Heart right ventricle (tissue), 16 donors: Measurements from ENCODE around the gene CNOT6L. TPM values are rescaled to one million over a fixed set of nuclear protein-coding genes. Genes with fewer than 3 reads are reported as not detected.

Experiments used
- ATAC-seq, 8 donors: fragments of 200-7000 bp; cut with Tn5 transposase; one replicate each; pipeline ENCODE4 v1.9.1; 2020; ENCODE audit warnings: mild to moderate bottlenecking in 8 of 8, moderate library complexity in 8 of 8, moderate number of reproducible peaks in 1 of 8
- DNase-seq, 2 donors: peaks; one replicate each; pipeline ENCODE4 v3.0.0-alpha.2; 2020
- H3K27ac ChIP-seq, 10 donors: fragments of 200-600 bp; sonication (generic) in 2 of 10; one replicate each; pipeline versions ENCODE4 v1.5.0 to v1.8.0; 2020 to 2022; ENCODE audit warnings: mild to moderate bottlenecking in 3 of 10
- H3K27me3 ChIP-seq, 7 donors: fragments of 200-600 bp; one replicate each; pipeline ENCODE4 v1.8.0; 2021 to 2022; ENCODE audit warnings: mild to moderate bottlenecking in 2 of 7
- H3K36me3 ChIP-seq, 9 donors: fragments of 200-600 bp; sonication (generic) in 1 of 9; one replicate each; pipeline versions ENCODE4 v1.5.0 to v1.8.0; 2020 to 2022; ENCODE audit warnings: mild to moderate bottlenecking in 2 of 9
- H3K4me1 ChIP-seq, 9 donors: fragments of 200-600 bp; sonication (generic) in 1 of 9; one replicate each; pipeline versions ENCODE4 v1.5.0 to v1.8.0; 2020 to 2022; ENCODE audit warnings: mild to moderate bottlenecking in 4 of 9
- H3K4me3 ChIP-seq, 10 donors: fragments of 200-600 bp; sonication (generic) in 2 of 10; one replicate each; pipeline versions ENCODE4 v1.5.0 to v1.8.0; 2020 to 2022; ENCODE audit warnings: mild to moderate bottlenecking in 7 of 10, moderate library complexity in 2 of 10
- H3K9me3 ChIP-seq, 11 donors: fragments of 200-600 bp in 10 of 11; sonication (generic) in 2 of 11; one replicate each; pipeline versions ENCODE4 v1.5.0 to v1.8.0; 2013 to 2022; ENCODE audit warnings: mild to moderate bottlenecking in 2 of 11, control low read depth in 1 of 11, moderate library complexity in 1 of 11
- WGBS, 2 donors: extraction: QIAGEN DNeasy Blood & Tissue Kit; methylation state at CpG; one replicate each; pipeline ENCODE4 v1.1.7; 2013; ENCODE audit warnings: inconsistent platforms in 1 of 2; 5-methylcytosine and 5-hydroxymethylcytosine counted together
- intact Hi-C, 10 donors: fragments of 100-400 bp; cut with DNase I; formaldehyde crosslinking; loops; one replicate each; pipeline versions ENCODE4 v1.11.1 to v1.14.2; 2022
- polyA plus RNA-seq, 2 donors: library from polyadenylated mRNA; stranded (reverse); fragments of 200-250 nt; gene quantifications; one replicate each; pipeline ENCODE4 v1.2.3, GENCODE V29; 2013
- total RNA-seq, 10 donors: library from RNA; stranded (reverse); fragmentation: NEBNext Ultra II Directional in 3 of 10; extraction: Animal tissue kit (Norgen Biotek cat#: 25700) in 3 of 10; gene quantifications; one replicate each; pipeline versions ENCODE4 v1.2.1 to v1.2.4, GENCODE V29; 2021 to 2023
- TF ChIP-seq, protein P1 (sequence below), 9 donors: fragments of 200-600 bp; sonication (generic) in 2 of 9; IDR thresholded peaks; one replicate each; pipeline versions ENCODE4 v1.5.0 to v1.8.0; 2021 to 2022; ENCODE audit warnings: antibody characterized with exemption in 9 of 9, mild to moderate bottlenecking in 5 of 9, moderate library complexity in 1 of 9
- donor health status: Arrhythmogenic right ventricular cardiomyopathy.
- donor health status: ischemic (EF 13 %, LVEDD 7.1; RV severe dilation, severe dysfunction).
- donor health status: healthy with polysubstance abuse.
- donor health status: DM: no; HTN: yes; CAD: no.
- donor health status: DM: no; HTN: no; CAD: no.
- donor health status: ischemic (EF 25% LVEDD 6.9; RV normal size, moderate dysfunction).
- donor health status: ischemic (EF 25% LVEDD 5.7; RV mildly dilated, moderate dysfunction).
- donor health status: healthy.
- donor health status: DM: yes; HTN: yes; CAD: no.
- donor health status: Ischemic cardiomyopathy.
- donor health status: ischemic (EF 35%, LVEDD 5.7; RV mildly dilated, moderate dysfunction).
- donor health status: nonischemic (EF 11% LVEDD 7.7; RV severe dilation, severe dysfunction).
- donor health status: DM: yes; HTN: yes; CAD: no.
- donor health status: PGD.
- donor health status: ischemic (EF 29% LVEDD 5.4; RV normal size, mild dysfunction).
- donor health status: nonischemic (EF 23%, LVEDD 6.1; RV moderate dilation, normal function).

Gene CNOT6L
- total and polyA plus RNA-seq, 12 donors = 3.2 to 32.2 (median 23.2) TPM

DNA sequence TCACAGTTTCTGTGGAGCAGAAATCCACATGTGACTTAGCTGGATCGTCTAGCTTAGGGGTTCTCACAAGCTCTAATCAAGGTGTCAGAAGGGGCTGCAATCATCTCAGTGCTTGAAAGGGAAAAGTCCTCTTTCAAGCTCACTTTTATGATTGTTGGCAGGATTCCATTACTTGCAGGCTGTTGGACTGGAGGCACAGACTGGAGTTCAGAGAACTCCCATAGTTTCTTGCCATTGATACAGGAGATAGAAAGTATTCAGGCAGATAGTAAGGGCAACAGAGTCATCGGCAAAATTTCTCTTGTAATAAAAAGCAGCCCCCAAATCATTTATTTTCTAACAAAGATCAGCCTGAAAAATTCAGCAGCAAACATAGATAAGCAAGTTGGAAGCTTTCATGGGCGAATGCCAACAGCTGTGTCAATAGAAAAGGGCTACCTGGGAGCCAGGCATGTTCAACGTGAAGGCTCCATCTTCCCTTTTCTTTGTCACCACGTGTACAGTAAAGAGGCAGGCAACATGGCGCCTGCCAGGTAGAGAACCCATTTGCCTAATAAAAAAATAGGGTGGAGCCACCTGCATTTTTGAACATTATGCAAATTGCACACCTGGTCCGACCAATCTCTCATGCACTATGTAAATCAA is 149.1 kb downstream of the CNOT6L start:
- Histone ChIP-seq H3K4me1 (no peaks in the 10 kb centered on the region), H3K36me3 (no peaks in the 10 kb centered on the region), H3K27ac (no peak overlapping the region), H3K9me3 (no peaks in the 10 kb centered on the region), H3K27me3 (no peaks in the 10 kb centered on the region), H3K4me3 (no peak overlapping the region)
- TF ChIP-seq, protein P1, sequence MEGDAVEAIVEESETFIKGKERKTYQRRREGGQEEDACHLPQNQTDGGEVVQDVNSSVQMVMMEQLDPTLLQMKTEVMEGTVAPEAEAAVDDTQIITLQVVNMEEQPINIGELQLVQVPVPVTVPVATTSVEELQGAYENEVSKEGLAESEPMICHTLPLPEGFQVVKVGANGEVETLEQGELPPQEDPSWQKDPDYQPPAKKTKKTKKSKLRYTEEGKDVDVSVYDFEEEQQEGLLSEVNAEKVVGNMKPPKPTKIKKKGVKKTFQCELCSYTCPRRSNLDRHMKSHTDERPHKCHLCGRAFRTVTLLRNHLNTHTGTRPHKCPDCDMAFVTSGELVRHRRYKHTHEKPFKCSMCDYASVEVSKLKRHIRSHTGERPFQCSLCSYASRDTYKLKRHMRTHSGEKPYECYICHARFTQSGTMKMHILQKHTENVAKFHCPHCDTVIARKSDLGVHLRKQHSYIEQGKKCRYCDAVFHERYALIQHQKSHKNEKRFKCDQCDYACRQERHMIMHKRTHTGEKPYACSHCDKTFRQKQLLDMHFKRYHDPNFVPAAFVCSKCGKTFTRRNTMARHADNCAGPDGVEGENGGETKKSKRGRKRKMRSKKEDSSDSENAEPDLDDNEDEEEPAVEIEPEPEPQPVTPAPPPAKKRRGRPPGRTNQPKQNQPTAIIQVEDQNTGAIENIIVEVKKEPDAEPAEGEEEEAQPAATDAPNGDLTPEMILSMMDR (IDR thresholded peaks at IDR 0.05) = no peak
- 71 to 79% methylated on average over 7 of the region's 7 CpGs for WGBS, 2 donors
- no peak for ATAC-seq
- DNase-seq = no peak
- intact Hi-C loops = no loop called here

DNA sequence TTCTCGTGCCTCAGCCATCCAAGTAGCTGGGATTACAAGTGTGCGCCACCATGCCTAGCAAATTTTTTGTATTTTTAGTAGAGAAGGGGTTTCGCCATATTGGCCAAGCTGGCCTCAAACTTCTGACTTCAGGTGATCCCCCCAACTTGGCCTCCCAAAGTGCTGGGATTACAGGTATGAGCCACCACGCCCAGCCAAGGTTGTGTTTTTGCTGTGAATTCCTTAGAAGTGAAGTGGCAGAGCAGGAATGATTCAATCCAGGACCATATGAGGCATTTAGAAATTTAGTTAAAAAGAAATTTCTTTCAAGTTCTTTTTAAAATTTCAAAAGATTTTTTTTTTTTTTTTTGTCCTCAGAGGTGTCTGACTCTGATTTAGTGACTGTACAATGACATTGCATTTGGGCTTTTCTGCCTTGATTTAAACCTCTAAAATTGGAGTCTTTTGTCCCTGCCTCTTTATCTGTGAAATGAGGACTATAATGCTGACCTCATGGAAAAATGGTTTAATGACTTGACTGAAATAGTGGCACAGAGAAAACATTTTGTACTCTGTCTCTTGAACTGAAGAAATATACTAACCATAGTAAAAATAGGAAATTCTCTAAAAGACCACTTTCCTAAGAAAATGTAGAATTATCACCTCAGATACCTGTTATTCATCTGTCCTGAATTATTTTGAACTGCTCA is 153.6 kb downstream of the CNOT6L start:
- WGBS, 2 donors = 94 to 97% methylated on average over 4 of the region's 4 CpGs
- no peaks in the 10 kb centered on the region for H3K36me3 ChIP-seq
- DNase-seq (no peak), ATAC-seq (no peak)
- TF ChIP-seq, protein P1 (IDR thresholded peaks at IDR 0.05) = no peak
- H3K4me3 ChIP-seq = no peak overlapping the region
- H3K9me3 ChIP-seq = no peaks in the 10 kb centered on the region
- no peak overlapping the region for H3K27ac ChIP-seq
- intact Hi-C loops = no loop called here
- H3K4me1 ChIP-seq = no peaks in the 10 kb centered on the region
- H3K27me3 ChIP-seq = no peaks in the 10 kb centered on the region

Other genes starting within 250 kb of the CNOT6L start
- gene CXCL13, start 213.5 kb downstream of the CNOT6L start, total RNA-seq = not detected
- gene CXCL13, start 213.5 kb downstream of the CNOT6L start, polyA plus RNA-seq = under 1 TPM in 1 of 2 donors, not detected in 1; 0.06 TPM
- gene MRPL1, start 43.5 kb upstream of the CNOT6L start, total RNA-seq = 10 to 100 TPM; 29.1 to 57.6 (median 46.7) TPM
- 10 to 100 TPM; 30.7 to 46.2 TPM for gene MRPL1, start 43.5 kb upstream of the CNOT6L start, polyA plus RNA-seq
- 1 to 10 TPM; 1.3 to 6.2 (median 3.3) TPM for gene FRAS1, start 238.0 kb upstream of the CNOT6L start, total RNA-seq
- 1 to 10 TPM in 1 of 2 donors, under 1 TPM in 1; 0.93 to 1.5 TPM for gene FRAS1, start 238.0 kb upstream of the CNOT6L start, polyA plus RNA-seq